ENCODE measurements around the gene TPCN2.

TPCN2 gene

DNA sequence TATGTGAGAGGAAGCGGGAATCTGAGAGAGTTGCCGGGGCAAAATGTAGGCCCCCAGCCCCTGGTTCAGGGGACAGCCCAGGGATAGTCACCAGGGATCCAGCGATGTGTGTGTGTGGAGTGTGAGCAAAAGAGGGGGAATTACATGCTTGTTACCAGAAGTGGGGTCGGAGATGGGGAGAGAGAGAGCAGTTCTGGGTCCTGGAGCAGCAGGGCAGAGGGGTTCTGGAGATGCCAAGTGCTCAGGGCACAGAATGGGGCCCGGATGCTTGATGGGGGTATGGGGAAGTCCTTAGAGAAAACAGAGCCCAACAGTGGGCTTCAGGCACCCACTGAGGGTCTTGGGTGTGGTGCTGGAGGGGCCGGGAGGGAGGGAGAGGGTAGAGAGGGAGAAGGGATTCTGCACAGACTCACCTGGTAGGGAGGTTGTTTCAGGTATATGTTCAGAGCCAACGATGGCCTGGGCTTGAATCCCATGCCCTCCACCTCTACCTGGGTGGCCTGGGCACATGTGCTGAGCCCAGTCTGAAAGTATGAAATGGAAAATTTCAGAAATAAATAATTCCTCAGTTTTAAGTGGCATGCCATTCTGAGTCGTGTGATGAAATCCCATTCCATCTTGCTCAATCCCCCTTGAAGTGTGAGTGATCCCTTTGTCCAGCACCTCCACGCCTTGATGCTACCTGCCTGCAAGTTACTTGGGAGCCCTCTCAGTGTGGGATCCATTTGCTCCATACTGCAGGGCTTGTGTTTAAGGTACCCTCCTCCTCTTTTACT is 119.4 kb downstream of the TPCN2 start:
- in situ Hi-C loops (cut with HindIII; ENCODE audit: low sequenced_read_pairs): no loop called here
- no peak for DNase-seq (ENCODE audit: low read depth, low spot score)
- TF ChIP-seq, protein P1, sequence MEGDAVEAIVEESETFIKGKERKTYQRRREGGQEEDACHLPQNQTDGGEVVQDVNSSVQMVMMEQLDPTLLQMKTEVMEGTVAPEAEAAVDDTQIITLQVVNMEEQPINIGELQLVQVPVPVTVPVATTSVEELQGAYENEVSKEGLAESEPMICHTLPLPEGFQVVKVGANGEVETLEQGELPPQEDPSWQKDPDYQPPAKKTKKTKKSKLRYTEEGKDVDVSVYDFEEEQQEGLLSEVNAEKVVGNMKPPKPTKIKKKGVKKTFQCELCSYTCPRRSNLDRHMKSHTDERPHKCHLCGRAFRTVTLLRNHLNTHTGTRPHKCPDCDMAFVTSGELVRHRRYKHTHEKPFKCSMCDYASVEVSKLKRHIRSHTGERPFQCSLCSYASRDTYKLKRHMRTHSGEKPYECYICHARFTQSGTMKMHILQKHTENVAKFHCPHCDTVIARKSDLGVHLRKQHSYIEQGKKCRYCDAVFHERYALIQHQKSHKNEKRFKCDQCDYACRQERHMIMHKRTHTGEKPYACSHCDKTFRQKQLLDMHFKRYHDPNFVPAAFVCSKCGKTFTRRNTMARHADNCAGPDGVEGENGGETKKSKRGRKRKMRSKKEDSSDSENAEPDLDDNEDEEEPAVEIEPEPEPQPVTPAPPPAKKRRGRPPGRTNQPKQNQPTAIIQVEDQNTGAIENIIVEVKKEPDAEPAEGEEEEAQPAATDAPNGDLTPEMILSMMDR (IDR thresholded peaks at IDR 0.05; ENCODE audit: low read depth, low read length): no peak
- H3K4me3 ChIP-seq (ENCODE audit: low read depth, low read length): no peak overlapping the region

DNA sequence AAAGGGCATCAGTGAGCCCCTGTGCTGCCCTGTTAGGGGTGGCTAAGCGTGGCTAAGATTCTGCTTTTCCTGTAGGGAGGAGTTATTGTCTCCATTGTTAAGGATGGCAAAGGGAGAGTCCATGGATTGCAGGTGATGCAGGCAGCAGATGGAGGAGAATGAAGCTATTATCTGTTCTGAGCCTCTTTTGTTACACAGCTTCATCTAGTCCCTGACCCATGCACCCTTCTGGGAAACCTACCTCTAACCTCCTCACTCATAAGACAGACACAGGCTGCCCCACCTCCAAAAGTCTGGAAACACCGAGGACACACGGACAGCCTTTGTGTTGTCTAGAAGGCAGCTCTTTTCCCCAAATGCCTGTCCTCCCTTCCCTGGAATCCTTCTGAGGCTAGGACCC is 120.7 kb downstream of the TPCN2 start:
- no peak overlapping the region for H3K4me3 ChIP-seq (ENCODE audit: low read depth, low read length)
- no peak for DNase-seq (ENCODE audit: low read depth, low spot score)
- TF ChIP-seq, protein P1 (IDR thresholded peaks at IDR 0.05; ENCODE audit: low read depth, low read length): no peak
- in situ Hi-C loops (cut with HindIII; ENCODE audit: low sequenced_read_pairs): no loop called here

DNA sequence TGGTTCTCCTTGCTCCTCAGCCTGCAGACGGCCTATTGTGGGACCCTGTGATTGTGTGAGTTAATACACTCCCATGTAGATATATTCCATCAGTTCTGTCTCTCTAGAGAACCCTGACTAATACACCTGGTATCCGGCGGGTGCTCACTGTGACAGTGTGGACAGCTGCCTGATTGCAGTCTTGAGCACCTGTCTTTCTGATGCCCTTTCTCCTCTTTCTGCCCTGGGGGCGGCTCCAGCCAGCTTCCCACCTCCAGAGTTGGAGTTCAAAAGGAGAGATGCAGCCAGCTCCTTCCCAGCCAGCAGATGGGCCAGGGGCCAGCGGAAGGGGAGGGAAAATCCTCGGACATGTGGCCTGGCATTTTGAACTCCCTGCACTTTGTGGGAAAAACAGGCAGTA is 122.0 kb downstream of the TPCN2 start:
- H3K4me3 ChIP-seq (ENCODE audit: low read depth, low read length): no peak overlapping the region
- no peak for DNase-seq (ENCODE audit: low read depth, low spot score)
- TF ChIP-seq, protein P1 (IDR thresholded peaks at IDR 0.05; ENCODE audit: low read depth, low read length): no peak
- in situ Hi-C loops (cut with HindIII; ENCODE audit: low sequenced_read_pairs): no loop called here

GRCh38 chr11:69171476-69172240 is 122.9 kb downstream of the TPCN2 start:
- TF ChIP-seq, protein P1 (IDR thresholded peaks at IDR 0.05; ENCODE audit: low read depth, low read length): no peak
- DNase-seq (ENCODE audit: low read depth, low spot score): no peak
- no peak overlapping the region for H3K4me3 ChIP-seq (ENCODE audit: low read depth, low read length)
- in situ Hi-C loops (cut with HindIII; ENCODE audit: low sequenced_read_pairs): no loop called here

DNA sequence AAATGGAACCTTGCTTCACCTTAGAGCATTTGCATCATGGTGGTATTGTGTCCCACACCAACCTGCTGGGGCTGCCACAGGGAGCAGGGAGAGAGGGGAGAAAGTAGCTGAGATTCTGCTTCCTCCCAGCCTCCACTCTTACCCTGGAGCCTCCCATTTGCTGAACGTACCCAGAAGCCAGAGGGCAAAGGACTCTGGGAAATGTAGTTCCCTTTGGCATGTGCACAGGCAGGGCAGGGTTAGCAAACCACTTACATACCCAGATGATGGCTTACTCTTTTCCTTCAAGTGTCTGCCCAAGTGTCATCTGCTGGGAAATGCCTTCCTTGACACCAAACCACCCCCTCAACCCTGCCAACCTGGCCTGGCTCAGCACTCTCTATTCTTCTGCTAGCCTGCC is 123.9 kb downstream of the TPCN2 start:
- DNase-seq (ENCODE audit: low read depth, low spot score): no peak
- TF ChIP-seq, protein P1 (IDR thresholded peaks at IDR 0.05; ENCODE audit: low read depth, low read length): no peak
- in situ Hi-C loops (cut with HindIII; ENCODE audit: low sequenced_read_pairs): no loop called here
- H3K4me3 ChIP-seq (ENCODE audit: low read depth, low read length): no peak overlapping the region

- TF ChIP-seq, protein P1 (IDR thresholded peaks at IDR 0.05; ENCODE audit: low read depth, low read length): no peak
- in situ Hi-C loops (cut with HindIII; ENCODE audit: low sequenced_read_pairs): no loop called here
- no peak for DNase-seq (ENCODE audit: low read depth, low spot score)
- no peak overlapping the region for H3K4me3 ChIP-seq (ENCODE audit: low read depth, low read length)
Measured at GRCh38 chr11:69173331-69173730, 124.6 kb downstream of the TPCN2 start.

Data from astrocyte of the spinal cord (primary cell).